Epithelial cell of proximal tubule (primary cell): ENCODE data around the gene AMER2. TPM values are rescaled to one million over a fixed set of nuclear protein-coding genes. Genes with fewer than 3 reads are reported as not detected.

Experiments
- DNase-seq: peaks from one replicate; pipeline ENCODE4 v3.0.0-alpha.2; 2011; ENCODE audit warnings: low read depth
- H3K4me3 ChIP-seq: 2 replicates; pipeline ENCODE4 v1.5.1; 2011; ENCODE audit warnings: low read depth, mild to moderate bottlenecking, low read length
- total RNA-seq: library from RNA; depleted of rRNA; stranded (reverse); fragments of >200 nt; gene quantifications from 2 replicates; pipeline ENCODE4 v1.2.3, GENCODE V29; 2015
- TF ChIP-seq, protein P1 (sequence below): conservative IDR thresholded peaks from 2 replicates; pipeline ENCODE4 v1.5.1; 2012; ENCODE audit warnings: low read depth, mild to moderate bottlenecking, low read length

Gene AMER2
- total RNA-seq, 1 donor from 2014 or later = 0.29 TPM

DNA sequence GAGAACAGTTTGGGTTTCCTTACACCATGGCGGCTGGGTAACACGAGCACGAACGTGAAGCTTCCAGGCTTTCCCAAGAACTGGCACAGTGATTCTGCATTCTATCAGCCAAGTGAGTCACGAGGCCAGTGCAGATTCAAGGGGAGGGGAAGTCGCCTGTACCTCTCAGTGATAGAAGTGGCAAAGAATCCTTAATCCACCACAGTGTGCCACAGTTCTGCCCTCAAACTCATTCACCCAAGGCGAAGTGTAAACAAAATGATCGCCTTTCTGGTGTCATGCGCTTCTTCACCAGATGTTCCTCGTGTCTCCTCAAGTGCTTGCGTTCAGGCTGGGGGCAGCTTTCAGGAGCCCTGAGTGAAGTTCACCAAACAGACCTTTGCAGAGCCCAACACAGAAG, 24.9 kb upstream of the AMER2 start:
- DNase-seq = no peak
- TF ChIP-seq, protein P1, sequence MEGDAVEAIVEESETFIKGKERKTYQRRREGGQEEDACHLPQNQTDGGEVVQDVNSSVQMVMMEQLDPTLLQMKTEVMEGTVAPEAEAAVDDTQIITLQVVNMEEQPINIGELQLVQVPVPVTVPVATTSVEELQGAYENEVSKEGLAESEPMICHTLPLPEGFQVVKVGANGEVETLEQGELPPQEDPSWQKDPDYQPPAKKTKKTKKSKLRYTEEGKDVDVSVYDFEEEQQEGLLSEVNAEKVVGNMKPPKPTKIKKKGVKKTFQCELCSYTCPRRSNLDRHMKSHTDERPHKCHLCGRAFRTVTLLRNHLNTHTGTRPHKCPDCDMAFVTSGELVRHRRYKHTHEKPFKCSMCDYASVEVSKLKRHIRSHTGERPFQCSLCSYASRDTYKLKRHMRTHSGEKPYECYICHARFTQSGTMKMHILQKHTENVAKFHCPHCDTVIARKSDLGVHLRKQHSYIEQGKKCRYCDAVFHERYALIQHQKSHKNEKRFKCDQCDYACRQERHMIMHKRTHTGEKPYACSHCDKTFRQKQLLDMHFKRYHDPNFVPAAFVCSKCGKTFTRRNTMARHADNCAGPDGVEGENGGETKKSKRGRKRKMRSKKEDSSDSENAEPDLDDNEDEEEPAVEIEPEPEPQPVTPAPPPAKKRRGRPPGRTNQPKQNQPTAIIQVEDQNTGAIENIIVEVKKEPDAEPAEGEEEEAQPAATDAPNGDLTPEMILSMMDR = no peak
- H3K4me3 ChIP-seq = no peak overlapping the region

DNA sequence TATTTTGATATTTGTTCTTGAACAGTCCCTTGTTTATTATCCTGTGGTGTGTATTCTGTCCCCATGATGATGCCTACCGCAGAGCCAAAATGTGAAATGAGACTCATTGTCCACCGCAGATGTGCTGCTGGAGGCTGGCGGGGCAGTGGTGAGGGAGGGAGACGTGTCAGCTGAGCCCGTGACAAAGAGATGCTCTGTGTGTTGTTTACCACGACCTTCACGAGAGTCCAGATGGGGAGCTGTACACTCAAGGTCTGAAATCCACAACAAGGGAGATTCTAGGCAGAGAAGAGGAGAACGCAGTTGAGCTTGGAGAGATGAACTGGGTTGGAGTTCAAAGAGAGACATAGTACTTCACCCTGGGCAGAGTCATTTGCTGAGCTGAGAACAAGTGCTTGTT, 20.8 kb upstream of the AMER2 start:
- no peak for DNase-seq
- TF ChIP-seq, protein P1 = no peak
- no peak overlapping the region for H3K4me3 ChIP-seq

DNA sequence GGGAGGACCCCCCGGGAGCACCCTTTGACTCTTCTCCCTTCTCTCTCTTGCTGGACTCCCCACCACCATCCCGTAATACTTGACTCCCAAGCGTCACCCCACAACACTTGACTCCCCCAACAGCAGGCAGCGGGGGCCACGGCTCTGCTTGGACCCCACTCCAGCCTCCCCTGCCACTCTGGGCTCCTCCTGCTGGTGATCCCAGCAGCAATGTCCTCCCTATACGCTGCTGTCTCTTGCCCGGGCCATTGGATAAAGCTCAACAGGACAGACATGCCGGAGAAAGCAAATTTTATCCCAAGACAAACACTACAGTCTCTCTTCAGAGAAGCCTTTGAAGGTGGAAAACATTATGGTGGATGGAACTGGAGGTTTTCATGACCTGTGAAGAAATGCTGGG, 20.4 kb upstream of the AMER2 start:
- no peak overlapping the region for H3K4me3 ChIP-seq
- TF ChIP-seq, protein P1 = no peak
- DNase-seq = no peak

DNA sequence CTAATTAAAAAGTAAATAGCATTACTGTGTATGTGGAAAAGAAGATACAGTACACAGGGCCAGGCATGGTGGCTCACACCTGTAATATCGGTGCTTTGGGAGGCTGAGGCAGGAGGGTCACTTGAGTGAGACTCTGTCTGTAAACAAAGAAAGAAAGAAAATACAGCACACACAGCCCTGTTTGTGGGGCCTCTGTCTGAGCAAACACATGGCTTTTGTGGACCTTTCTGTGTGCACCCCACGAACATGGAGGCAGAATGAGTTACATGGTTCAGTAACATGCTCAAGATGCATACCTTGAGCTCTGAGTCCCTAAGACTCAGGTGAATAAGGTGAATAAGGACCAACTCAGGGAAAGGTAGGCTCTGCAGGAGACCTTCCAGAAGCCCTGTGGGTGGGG, 20.0 kb upstream of the AMER2 start:
- no peak for DNase-seq
- TF ChIP-seq, protein P1 = no peak

DNA sequence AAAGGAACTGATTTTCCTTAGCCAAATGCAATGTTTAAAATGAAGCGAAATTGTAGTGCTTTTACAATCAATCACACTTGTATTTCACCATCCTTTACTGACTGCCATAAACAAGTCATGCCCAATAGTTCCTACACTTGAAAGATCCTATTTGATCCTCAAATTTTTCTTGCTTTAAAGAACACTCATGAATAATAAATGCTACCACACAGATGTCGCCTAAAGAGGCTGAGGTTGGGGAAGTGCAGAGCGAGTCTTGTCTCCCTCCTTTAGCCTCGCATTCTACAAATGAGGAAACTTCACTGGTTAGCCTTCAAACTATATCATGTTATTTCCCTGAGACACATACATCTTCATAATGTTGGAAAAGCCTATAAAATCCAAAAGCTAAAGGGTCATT, 18.7 kb upstream of the AMER2 start:
- DNase-seq = no peak
- H3K4me3 ChIP-seq = no peak overlapping the region
- TF ChIP-seq, protein P1 = no peak

More for the DNA sequence above, 20.0 kb upstream of the AMER2 start:
- no peak overlapping the region for H3K4me3 ChIP-seq

DNA sequence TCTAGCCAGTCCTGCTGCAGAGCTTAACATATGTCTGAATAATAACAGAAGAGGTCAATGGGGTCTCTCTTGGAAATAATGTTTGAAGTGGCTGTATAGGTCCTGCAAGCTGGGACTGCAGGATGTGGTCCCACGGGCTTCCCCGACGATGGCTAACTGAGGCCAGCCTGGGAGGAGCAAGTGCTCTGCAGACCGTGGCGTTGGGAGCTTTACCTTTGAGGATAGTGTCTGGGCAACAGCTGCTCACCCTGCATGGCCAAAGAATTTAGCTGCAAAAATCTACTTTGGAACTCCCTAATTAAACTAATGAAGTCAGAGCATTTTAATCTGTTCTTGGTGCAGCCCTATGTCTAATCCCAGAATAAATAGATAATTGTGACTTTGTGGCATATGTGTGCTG, 18.2 kb upstream of the AMER2 start:
- H3K4me3 ChIP-seq = no peak overlapping the region
- TF ChIP-seq, protein P1 = no peak
- DNase-seq = no peak

DNA sequence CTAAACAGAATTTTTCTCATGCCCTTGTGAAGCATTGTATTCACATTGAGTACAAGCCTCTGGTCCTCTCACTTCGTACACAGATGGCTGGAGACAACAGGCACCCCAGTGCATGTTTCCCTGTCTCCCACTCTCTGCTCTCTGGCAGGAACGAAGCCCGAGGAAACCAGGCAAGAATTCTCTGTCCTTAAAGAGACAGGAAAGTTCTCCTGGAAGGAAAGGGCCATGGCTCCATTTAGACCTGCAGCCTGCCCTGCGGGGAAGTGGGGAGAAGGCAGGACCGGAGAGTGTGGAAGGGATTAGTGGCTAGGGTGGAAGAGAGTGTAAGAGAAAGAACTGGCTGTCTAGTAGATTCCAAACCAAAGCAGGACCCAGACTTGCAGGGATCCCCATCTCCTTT, 15.5 kb upstream of the AMER2 start:
- TF ChIP-seq, protein P1 = no peak
- H3K4me3 ChIP-seq = no peak overlapping the region
- no peak for DNase-seq
